Muscle of leg (tissue), 11 donors: ENCODE data around the gene KCNS1. TPM values are rescaled to one million over a fixed set of nuclear protein-coding genes. Genes with fewer than 3 reads are reported as not detected.

Source experiments
- DNase-seq: peaks from one replicate; pipeline ENCODE4 v3.0.0; 2013
- H3K27ac ChIP-seq: one replicate; pipeline ENCODE4 v1.5.1; 2013; ENCODE audit warnings: mild to moderate bottlenecking, low read length, control low read depth
- H3K27me3 ChIP-seq: one replicate; pipeline ENCODE4 v1.6.1; 2013; ENCODE audit warnings: low read length; ENCODE audit not compliant: control insufficient read depth, insufficient read depth
- H3K36me3 ChIP-seq: one replicate; pipeline ENCODE4 v1.6.1; 2013; ENCODE audit warnings: low read length; ENCODE audit not compliant: control insufficient read depth, insufficient read depth
- H3K4me1 ChIP-seq: one replicate; pipeline ENCODE4 v1.6.1; 2013; ENCODE audit warnings: low read length; ENCODE audit not compliant: control insufficient read depth, insufficient read depth
- H3K4me3 ChIP-seq: one replicate; pipeline ENCODE4 v1.5.1; 2013; ENCODE audit warnings: low read length, control low read depth
- H3K9me3 ChIP-seq: replicated peaks from 2 replicates; pipeline ENCODE4 v1.6.1; 2013; ENCODE audit warnings: low read depth, low read length; ENCODE audit not compliant: control insufficient read depth
- WGBS: methylation state at CpG from one replicate; pipeline ENCODE4 v1.1.5; 2013; ENCODE audit warnings: missing lambda C conversion rate; ENCODE audit not compliant: insufficient coverage; 5-methylcytosine and 5-hydroxymethylcytosine counted together
- polyA plus RNA-seq, 8 donors: library from polyadenylated mRNA; unstranded; fragments of 120-200 nt; gene quantifications; one replicate each; pipeline versions ENCODE4 v1.2.1 to v1.2.3, GENCODE V29; 2013; ENCODE audit warnings: inconsistent platforms in 1 of 8, low replicate concordance in 1 of 8; ENCODE audit not compliant: insufficient read length in 8 of 8, insufficient read depth in 1 of 8
- total RNA-seq: library from RNA; stranded (reverse); fragments of 120-200 nt; gene quantifications from one replicate; pipeline ENCODE4 v1.2.4, GENCODE V29; 2013

Gene KCNS1
- total and polyA plus RNA-seq, 9 donors: 0.04 to 0.17 (median 0.09) TPM

DNA sequence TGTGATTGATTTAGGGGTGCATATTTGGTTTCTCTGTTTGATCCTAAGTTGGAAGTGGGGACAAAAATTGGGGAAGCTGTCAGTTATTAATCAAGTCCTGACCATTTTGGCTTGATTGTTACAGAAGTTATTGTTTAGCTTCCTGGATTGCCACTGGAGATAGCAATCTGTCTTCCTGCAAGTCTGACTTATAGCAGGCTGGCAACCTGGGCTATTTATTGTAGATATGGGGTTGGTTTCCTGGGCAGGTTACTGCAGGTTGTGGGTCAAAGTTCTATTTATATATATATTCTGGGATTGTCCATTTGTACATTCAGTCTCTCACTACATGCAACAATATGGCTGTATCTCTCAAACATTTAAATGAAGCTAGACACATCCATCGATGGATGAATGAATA lies 17.8 kb downstream of the KCNS1 start:
- Histone ChIP-seq H3K4me1 (peaks cover 4% of the 10 kb centered on the region), H3K9me3 (peaks cover 8% of the 10 kb centered on the region), H3K27me3 (no peaks in the 10 kb centered on the region), H3K4me3 (no peak overlapping the region), H3K36me3 (peaks cover 6% of the 10 kb centered on the region), H3K27ac (no peak overlapping the region)
- no peak for DNase-seq
- no CpG with 5 or more reads among the region's 1 CpG for WGBS

- Histone ChIP-seq H3K4me3 (no peak overlapping the region), H3K27me3 (no peaks in the 10 kb centered on the region), H3K4me1 (no peaks in the 10 kb centered on the region), H3K27ac (no peak overlapping the region), H3K9me3 (peaks cover 8% of the 10 kb centered on the region), H3K36me3 (peaks cover 6% of the 10 kb centered on the region)
- no peak for DNase-seq
- no CpG with 5 or more reads among the region's 3 CpGs for WGBS
Observed at GRCh38 chr20:45082468-45082867, 18.5 kb downstream of the KCNS1 start.

GRCh38 chr20:45080867-45081624 lies 19.9 kb downstream of the KCNS1 start:
- Histone ChIP-seq H3K36me3 (peaks cover 11% of the 10 kb centered on the region), H3K4me3 (no peak overlapping the region), H3K27me3 (no peaks in the 10 kb centered on the region), H3K4me1 (no peaks in the 10 kb centered on the region), H3K9me3 (peaks cover 8% of the 10 kb centered on the region), H3K27ac (no peak overlapping the region)
- DNase-seq: no peak
- 86% methylated on average over 1 of the region's 5 CpGs for WGBS

DNA sequence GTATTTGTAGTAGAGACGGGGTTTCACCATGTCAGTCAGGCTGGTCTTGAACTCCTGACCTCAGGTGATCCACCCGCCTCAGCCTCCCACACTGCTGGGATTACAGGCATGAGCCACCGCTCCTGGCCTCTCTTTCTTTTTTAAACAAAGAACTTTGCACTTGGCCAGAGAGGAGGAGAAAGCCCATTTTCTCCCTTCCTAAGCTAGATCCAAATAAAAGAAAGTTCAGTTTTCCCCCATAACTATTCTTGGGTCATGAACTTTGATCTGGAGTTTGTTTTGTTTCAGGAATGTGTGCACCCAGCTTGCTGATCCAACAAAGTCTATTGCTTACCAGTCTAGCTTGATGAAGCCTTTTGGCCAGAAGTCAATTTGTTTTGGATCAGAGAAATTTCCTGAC lies 23.4 kb downstream of the KCNS1 start:
- Histone ChIP-seq H3K27me3 (no peaks in the 10 kb centered on the region), H3K36me3 (peaks cover 24% of the 10 kb centered on the region), H3K4me3 (no peak overlapping the region), H3K27ac (no peak overlapping the region), H3K4me1 (no peaks in the 10 kb centered on the region), H3K9me3 (peaks cover 2% of the 10 kb centered on the region)
- no peak for DNase-seq
- no CpG with 5 or more reads among the region's 3 CpGs for WGBS

GRCh38 chr20:45073221-45073620 lies 27.7 kb downstream of the KCNS1 start:
- no CpG with 5 or more reads among the region's 3 CpGs for WGBS
- Histone ChIP-seq H3K4me3 (no peak overlapping the region), H3K27me3 (no peaks in the 10 kb centered on the region), H3K36me3 (peaks cover 20% of the 10 kb centered on the region), H3K27ac (no peak overlapping the region), H3K9me3 (no peaks in the 10 kb centered on the region), H3K4me1 (no peaks in the 10 kb centered on the region)
- no peak for DNase-seq

GRCh38 chr20:45072066-45072465 lies 28.9 kb downstream of the KCNS1 start:
- no CpG with 5 or more reads among the region's 1 CpG for WGBS
- Histone ChIP-seq H3K4me1 (no peaks in the 10 kb centered on the region), H3K36me3 (peaks cover 20% of the 10 kb centered on the region), H3K27me3 (no peaks in the 10 kb centered on the region), H3K9me3 (no peaks in the 10 kb centered on the region), H3K27ac (no peak overlapping the region), H3K4me3 (no peak overlapping the region)
- DNase-seq: no peak

GRCh38 chr20:45070932-45071632 lies 29.8 kb downstream of the KCNS1 start:
- H3K27ac ChIP-seq: no peak overlapping the region
- H3K27me3 ChIP-seq: no peaks in the 10 kb centered on the region
- DNase-seq: no peak
- 96% methylated on average over 3 of the region's 6 CpGs for WGBS
- peaks cover 15% of the 10 kb centered on the region for H3K36me3 ChIP-seq
- H3K4me1 ChIP-seq: no peaks in the 10 kb centered on the region
- H3K4me3 ChIP-seq: no peak overlapping the region
- H3K9me3 ChIP-seq: no peaks in the 10 kb centered on the region

GRCh38 chr20:45069261-45069660 lies 31.7 kb downstream of the KCNS1 start:
- no CpG with 5 or more reads among the region's 1 CpG for WGBS
- Histone ChIP-seq H3K27me3 (no peaks in the 10 kb centered on the region), H3K36me3 (no peaks in the 10 kb centered on the region), H3K4me1 (no peaks in the 10 kb centered on the region), H3K9me3 (no peaks in the 10 kb centered on the region), H3K27ac (no peak overlapping the region), H3K4me3 (no peak overlapping the region)
- DNase-seq: no peak

GRCh38 chr20:45067558-45067957 lies 33.4 kb downstream of the KCNS1 start:
- no peak overlapping the region for H3K4me3 ChIP-seq
- H3K36me3 ChIP-seq: no peaks in the 10 kb centered on the region
- H3K27me3 ChIP-seq: no peaks in the 10 kb centered on the region
- no peak for DNase-seq
- H3K27ac ChIP-seq: no peak overlapping the region
- no CpG with 5 or more reads among the region's 2 CpGs for WGBS
- no peaks in the 10 kb centered on the region for H3K9me3 ChIP-seq
- no peaks in the 10 kb centered on the region for H3K4me1 ChIP-seq

- Histone ChIP-seq H3K36me3 (no peaks in the 10 kb centered on the region), H3K9me3 (no peaks in the 10 kb centered on the region), H3K27me3 (no peaks in the 10 kb centered on the region), H3K27ac (no peak overlapping the region), H3K4me1 (no peaks in the 10 kb centered on the region), H3K4me3 (no peak overlapping the region)
- WGBS: no CpG with 5 or more reads among the region's 4 CpGs
- no peak for DNase-seq
Observed at GRCh38 chr20:45067087-45067486, 33.8 kb downstream of the KCNS1 start.
